ENCODE results near the gene CCDC188. TPM values are rescaled to one million over a fixed set of nuclear protein-coding genes. Genes with fewer than 3 reads are reported as not detected.

Gene CCDC188
- total and polyA plus RNA-seq, 2 of the 13 experiments (the other 11 are each of a cell fraction or from before 2014, with no cell fraction given) = not detected

DNA sequence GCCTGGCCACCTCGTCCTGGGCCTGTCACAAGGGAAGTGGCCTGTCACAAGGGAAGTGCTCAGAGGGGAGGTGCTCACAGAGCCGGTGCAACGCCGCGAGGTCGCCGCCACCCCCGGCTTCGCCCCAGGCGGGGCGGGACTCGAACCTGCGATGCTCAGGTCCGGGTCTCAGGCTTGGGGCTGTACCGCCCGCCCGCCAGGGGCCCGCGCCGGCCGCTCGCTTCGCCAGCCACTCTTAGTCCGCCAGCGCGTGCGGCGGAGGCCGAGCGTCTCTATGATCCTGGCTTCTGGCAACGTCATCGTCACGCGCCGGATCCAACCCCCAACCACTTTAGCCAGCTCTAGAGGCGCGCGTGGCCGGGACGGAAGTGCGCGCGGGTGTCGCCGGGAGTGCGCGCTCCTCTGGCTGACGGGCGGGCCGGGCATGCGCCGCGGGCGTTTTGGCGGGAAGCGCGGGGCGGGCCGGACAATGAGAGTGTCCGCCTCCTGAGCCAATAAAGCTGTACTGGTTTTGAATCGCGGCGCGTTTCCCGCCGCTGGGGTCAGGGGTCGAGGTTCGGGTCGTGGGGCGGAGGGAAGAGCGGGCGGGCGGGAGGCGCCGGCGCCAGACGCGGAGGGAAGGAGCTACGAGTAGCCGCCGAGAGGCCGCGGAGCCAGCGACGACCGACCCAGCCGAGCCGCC, 33.8 kb downstream of the CCDC188 start, which contains the start of gene TRMT2A (continued):
- TF ChIP-seq, protein P1, sequence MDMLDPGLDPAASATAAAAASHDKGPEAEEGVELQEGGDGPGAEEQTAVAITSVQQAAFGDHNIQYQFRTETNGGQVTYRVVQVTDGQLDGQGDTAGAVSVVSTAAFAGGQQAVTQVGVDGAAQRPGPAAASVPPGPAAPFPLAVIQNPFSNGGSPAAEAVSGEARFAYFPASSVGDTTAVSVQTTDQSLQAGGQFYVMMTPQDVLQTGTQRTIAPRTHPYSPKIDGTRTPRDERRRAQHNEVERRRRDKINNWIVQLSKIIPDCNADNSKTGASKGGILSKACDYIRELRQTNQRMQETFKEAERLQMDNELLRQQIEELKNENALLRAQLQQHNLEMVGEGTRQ (IDR thresholded peaks at IDR 0.05; ENCODE audit: low read depth, low read length) = no peak; the same call in 1 of the 2 replicates
- TF ChIP-seq, protein P1 (CRISPR knock-in tag; IDR thresholded peaks at IDR 0.05; ENCODE audit: borderline replicate concordance) = 0 out of 2 replicates have a peak, but pooled peaks have one; percentile 26
- peak; percentile 69; the same call in 1 of the 2 replicates for TF ChIP-seq SOX5 (CRISPR knock-in tag; IDR thresholded peaks at IDR 0.05; ENCODE audit: borderline replicate concordance)
- TF ChIP-seq, protein P2, sequence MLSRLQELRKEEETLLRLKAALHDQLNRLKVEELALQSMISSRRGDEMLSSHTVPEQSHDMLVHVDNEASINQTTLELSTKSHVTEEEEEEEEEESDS (CRISPR knock-in tag; IDR thresholded peaks at IDR 0.05; ENCODE audit: borderline replicate concordance) = 0 out of 2 replicates have a peak, but pooled peaks have one; percentile 77
- TF ChIP-seq SUZ12 (IDR thresholded peaks at IDR 0.05; ENCODE audit: low read depth, low read length) = peak; percentile 49
- TF ChIP-seq ZNF329 (CRISPR knock-in tag; IDR thresholded peaks at IDR 0.05; ENCODE audit: low read depth) = peak; percentile 68; the same call in 1 of the 2 replicates
- TF ChIP-seq, protein P3, sequence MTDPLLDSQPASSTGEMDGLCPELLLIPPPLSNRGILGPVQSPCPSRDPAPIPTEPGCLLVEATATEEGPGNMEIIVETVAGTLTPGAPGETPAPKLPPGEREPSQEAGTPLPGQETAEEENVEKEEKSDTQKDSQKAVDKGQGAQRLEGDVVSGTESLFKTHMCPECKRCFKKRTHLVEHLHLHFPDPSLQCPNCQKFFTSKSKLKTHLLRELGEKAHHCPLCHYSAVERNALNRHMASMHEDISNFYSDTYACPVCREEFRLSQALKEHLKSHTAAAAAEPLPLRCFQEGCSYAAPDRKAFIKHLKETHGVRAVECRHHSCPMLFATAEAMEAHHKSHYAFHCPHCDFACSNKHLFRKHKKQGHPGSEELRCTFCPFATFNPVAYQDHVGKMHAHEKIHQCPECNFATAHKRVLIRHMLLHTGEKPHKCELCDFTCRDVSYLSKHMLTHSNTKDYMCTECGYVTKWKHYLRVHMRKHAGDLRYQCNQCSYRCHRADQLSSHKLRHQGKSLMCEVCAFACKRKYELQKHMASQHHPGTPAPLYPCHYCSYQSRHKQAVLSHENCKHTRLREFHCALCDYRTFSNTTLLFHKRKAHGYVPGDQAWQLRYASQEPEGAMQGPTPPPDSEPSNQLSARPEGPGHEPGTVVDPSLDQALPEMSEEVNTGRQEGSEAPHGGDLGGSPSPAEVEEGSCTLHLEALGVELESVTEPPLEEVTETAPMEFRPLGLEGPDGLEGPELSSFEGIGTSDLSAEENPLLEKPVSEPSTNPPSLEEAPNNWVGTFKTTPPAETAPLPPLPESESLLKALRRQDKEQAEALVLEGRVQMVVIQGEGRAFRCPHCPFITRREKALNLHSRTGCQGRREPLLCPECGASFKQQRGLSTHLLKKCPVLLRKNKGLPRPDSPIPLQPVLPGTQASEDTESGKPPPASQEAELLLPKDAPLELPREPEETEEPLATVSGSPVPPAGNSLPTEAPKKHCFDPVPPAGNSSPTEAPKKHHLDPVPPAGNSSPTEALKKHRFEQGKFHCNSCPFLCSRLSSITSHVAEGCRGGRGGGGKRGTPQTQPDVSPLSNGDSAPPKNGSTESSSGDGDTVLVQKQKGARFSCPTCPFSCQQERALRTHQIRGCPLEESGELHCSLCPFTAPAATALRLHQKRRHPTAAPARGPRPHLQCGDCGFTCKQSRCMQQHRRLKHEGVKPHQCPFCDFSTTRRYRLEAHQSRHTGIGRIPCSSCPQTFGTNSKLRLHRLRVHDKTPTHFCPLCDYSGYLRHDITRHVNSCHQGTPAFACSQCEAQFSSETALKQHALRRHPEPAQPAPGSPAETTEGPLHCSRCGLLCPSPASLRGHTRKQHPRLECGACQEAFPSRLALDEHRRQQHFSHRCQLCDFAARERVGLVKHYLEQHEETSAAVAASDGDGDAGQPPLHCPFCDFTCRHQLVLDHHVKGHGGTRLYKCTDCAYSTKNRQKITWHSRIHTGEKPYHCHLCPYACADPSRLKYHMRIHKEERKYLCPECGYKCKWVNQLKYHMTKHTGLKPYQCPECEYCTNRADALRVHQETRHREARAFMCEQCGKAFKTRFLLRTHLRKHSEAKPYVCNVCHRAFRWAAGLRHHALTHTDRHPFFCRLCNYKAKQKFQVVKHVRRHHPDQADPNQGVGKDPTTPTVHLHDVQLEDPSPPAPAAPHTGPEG (CRISPR knock-in tag; IDR thresholded peaks at IDR 0.05) = no peak
- peak; percentile 91 for TF ChIP-seq ZNF331 (CRISPR knock-in tag; IDR thresholded peaks at IDR 0.05)
- TF ChIP-seq, protein P4, sequence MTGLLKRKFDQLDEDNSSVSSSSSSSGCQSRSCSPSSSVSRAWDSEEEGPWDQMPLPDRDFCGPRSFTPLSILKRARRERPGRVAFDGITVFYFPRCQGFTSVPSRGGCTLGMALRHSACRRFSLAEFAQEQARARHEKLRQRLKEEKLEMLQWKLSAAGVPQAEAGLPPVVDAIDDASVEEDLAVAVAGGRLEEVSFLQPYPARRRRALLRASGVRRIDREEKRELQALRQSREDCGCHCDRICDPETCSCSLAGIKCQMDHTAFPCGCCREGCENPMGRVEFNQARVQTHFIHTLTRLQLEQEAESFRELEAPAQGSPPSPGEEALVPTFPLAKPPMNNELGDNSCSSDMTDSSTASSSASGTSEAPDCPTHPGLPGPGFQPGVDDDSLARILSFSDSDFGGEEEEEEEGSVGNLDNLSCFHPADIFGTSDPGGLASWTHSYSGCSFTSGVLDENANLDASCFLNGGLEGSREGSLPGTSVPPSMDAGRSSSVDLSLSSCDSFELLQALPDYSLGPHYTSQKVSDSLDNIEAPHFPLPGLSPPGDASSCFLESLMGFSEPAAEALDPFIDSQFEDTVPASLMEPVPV (CRISPR knock-in tag; IDR thresholded peaks at IDR 0.05) = peak; percentile 87; the same call in 1 of the 2 replicates
- TF ChIP-seq MEIS2 (CRISPR knock-in tag; IDR thresholded peaks at IDR 0.05) = peak; percentile 43
- peak; percentile 57; the same call in 1 of the 2 replicates for TF ChIP-seq NFKBIZ (CRISPR knock-in tag; IDR thresholded peaks at IDR 0.05)
- peak; percentile 93 for TF ChIP-seq SAP130 (CRISPR knock-in tag; IDR thresholded peaks at IDR 0.05; ENCODE audit: low read depth)
- TF ChIP-seq ZNF34 (CRISPR knock-in tag; IDR thresholded peaks at IDR 0.05; ENCODE audit: borderline replicate concordance) = no peak
- TF ChIP-seq DNMT3B (CRISPR knock-in tag; conservative IDR thresholded peaks at IDR 0.05) = no peak
- no peak for TF ChIP-seq PLRG1 (conservative IDR thresholded peaks at IDR 0.05)
- TF ChIP-seq, protein P5, sequence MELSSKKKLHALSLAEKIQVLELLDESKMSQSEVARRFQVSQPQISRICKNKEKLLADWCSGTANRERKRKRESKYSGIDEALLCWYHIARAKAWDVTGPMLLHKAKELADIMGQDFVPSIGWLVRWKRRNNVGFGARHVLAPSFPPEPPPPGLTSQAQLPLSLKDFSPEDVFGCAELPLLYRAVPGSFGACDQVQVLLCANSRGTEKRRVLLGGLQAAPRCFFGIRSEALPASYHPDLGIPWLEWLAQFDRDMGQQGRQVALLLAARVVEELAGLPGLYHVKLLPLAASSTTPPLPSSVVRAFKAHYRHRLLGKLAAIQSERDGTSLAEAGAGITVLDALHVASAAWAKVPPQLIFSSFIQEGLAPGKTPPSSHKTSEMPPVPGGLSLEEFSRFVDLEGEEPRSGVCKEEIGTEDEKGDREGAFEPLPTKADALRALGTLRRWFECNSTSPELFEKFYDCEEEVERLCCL (CRISPR knock-in tag; IDR thresholded peaks at IDR 0.05; ENCODE audit: borderline replicate concordance) = no peak
- no peak for TF ChIP-seq ZBTB1 (CRISPR knock-in tag; IDR thresholded peaks at IDR 0.05; ENCODE audit: borderline replicate concordance)
- peak; percentile 80 for TF ChIP-seq KDM5B (CRISPR knock-in tag; IDR thresholded peaks at IDR 0.05; ENCODE audit: borderline replicate concordance)
- TF ChIP-seq ARNTL (CRISPR knock-in tag; IDR thresholded peaks at IDR 0.05) = no peak
